Activated CD8-positive, alpha-beta memory T cell treated with anti-CD3 and anti-CD28 coated beads, Interleukin-2, amount 10 ng/mL, durations not matched to agents 7 days and 5 days (primary cell): Measurements from ENCODE around the gene KIF13A. TPM values are rescaled to one million over a fixed set of nuclear protein-coding genes. Genes with fewer than 3 reads are reported as not detected.
"Not testable (repeated sequence)": the region's sequence is repeated elsewhere in the genome, so short reads cannot be mapped to it uniquely, and the experiment has no call there.

Source experiments
- ATAC-seq: fragments of 150-1000 bp; cut with Tn5 transposase; one replicate; pipeline ENCODE4 v1.10.0; 2021; ENCODE audit warnings: moderate library complexity
- CTCF ChIA-PET: fragments of 350-600 bp; sonication (Branson Sonifier 250); formaldehyde crosslinking; loops from one replicate; lab custom pipeline; 2021; ENCODE audit warnings: antibody characterized with exemption; lab: Charles Lee
- DNase-seq: peaks from one replicate; pipeline ENCODE4 v3.0.0-alpha.2; 2020
- H3K27ac Mint-ChIP-seq: one replicate; pipeline ENCODE4 v1.8.0; 2021; ENCODE audit warnings: mild to moderate bottlenecking, mixed read lengths
- H3K27me3 Mint-ChIP-seq: one replicate; pipeline ENCODE4 v1.8.0; 2021; ENCODE audit warnings: mixed read lengths
- H3K36me3 Mint-ChIP-seq: one replicate; pipeline ENCODE4 v1.8.0; 2021; ENCODE audit warnings: mild to moderate bottlenecking, mixed read lengths
- H3K4me1 Mint-ChIP-seq: one replicate; pipeline ENCODE4 v1.8.0; 2021; ENCODE audit warnings: mixed read lengths
- H3K4me3 Mint-ChIP-seq: one replicate; pipeline ENCODE4 v1.8.0; 2021; ENCODE audit warnings: mild to moderate bottlenecking, moderate library complexity, mixed read lengths
- H3K9me3 Mint-ChIP-seq: one replicate; pipeline ENCODE4 v1.8.0; 2022; ENCODE audit warnings: low read depth, mixed read lengths
- total RNA-seq, 2 experiments: library from RNA; stranded (reverse); gene quantifications; one replicate each; pipeline ENCODE4 v1.2.3, GENCODE V29; 2021

KIF13A gene
- total RNA-seq, 2 experiments from 2014 or later: 0.05 TPM; not detected in 1

- Mint-ChIP-seq H3K4me3 (no peak overlapping the region), H3K36me3 (no peaks in the 10 kb centered on the region), H3K9me3 (no peaks in the 10 kb centered on the region), H3K4me1 (no peaks in the 10 kb centered on the region), H3K27ac (no peak overlapping the region), H3K27me3 (peaks cover 14% of the 10 kb centered on the region)
- ATAC-seq (no peak), DNase-seq (no peak)
- CTCF ChIA-PET: no interaction called here
Measured at GRCh38 chr6:17950095-17950494, 37.3 kb downstream of the KIF13A start.

- no peak overlapping the region for H3K4me3 Mint-ChIP-seq
- H3K9me3 Mint-ChIP-seq: no peaks in the 10 kb centered on the region
- H3K4me1 Mint-ChIP-seq: no peaks in the 10 kb centered on the region
- no peak overlapping the region for H3K27ac Mint-ChIP-seq
- DNase-seq: no peak
- no peaks in the 10 kb centered on the region for H3K36me3 Mint-ChIP-seq
- H3K27me3 Mint-ChIP-seq: peaks cover 18% of the 10 kb centered on the region
- ATAC-seq: no peak
- CTCF ChIA-PET: no interaction called here
Measured at GRCh38 chr6:17949168-17949567, 38.3 kb downstream of the KIF13A start.

- Mint-ChIP-seq H3K4me3 (no peak overlapping the region), H3K36me3 (no peaks in the 10 kb centered on the region), H3K27me3 (peaks cover 20% of the 10 kb centered on the region), H3K27ac (no peak overlapping the region), H3K4me1 (no peaks in the 10 kb centered on the region), H3K9me3 (no peaks in the 10 kb centered on the region)
- DNase-seq (no peak), ATAC-seq (no peak)
- CTCF ChIA-PET: no interaction called here
Measured at GRCh38 chr6:17948725-17949124, 38.7 kb downstream of the KIF13A start.

GRCh38 chr6:17947574-17947973 lies 39.9 kb downstream of the KIF13A start:
- H3K36me3 Mint-ChIP-seq, DNase-seq, H3K4me1 Mint-ChIP-seq, H3K9me3 Mint-ChIP-seq, H3K4me3 Mint-ChIP-seq, H3K27ac Mint-ChIP-seq, ATAC-seq, CTCF ChIA-PET: not testable (repeated sequence)
- peaks cover 20% of the 10 kb centered on the region for H3K27me3 Mint-ChIP-seq

GRCh38 chr6:17945575-17945974 lies 41.9 kb downstream of the KIF13A start:
- H3K4me1 Mint-ChIP-seq: no peaks in the 10 kb centered on the region
- H3K36me3 Mint-ChIP-seq: no peaks in the 10 kb centered on the region
- CTCF ChIA-PET: no interaction called here
- no peaks in the 10 kb centered on the region for H3K9me3 Mint-ChIP-seq
- ATAC-seq: no peak
- no peak overlapping the region for H3K27ac Mint-ChIP-seq
- no peak for DNase-seq
- H3K27me3 Mint-ChIP-seq: peaks cover 22% of the 10 kb centered on the region
- no peak overlapping the region for H3K4me3 Mint-ChIP-seq

GRCh38 chr6:17945111-17945510 lies 42.3 kb downstream of the KIF13A start:
- H3K27ac Mint-ChIP-seq: no peak overlapping the region
- no peaks in the 10 kb centered on the region for H3K4me1 Mint-ChIP-seq
- no peak for DNase-seq
- CTCF ChIA-PET: no interaction called here
- H3K36me3 Mint-ChIP-seq: no peaks in the 10 kb centered on the region
- H3K27me3 Mint-ChIP-seq: peaks cover 21% of the 10 kb centered on the region
- ATAC-seq: no peak
- H3K4me3 Mint-ChIP-seq: no peak overlapping the region
- no peaks in the 10 kb centered on the region for H3K9me3 Mint-ChIP-seq

GRCh38 chr6:17941318-17941717 lies 46.1 kb downstream of the KIF13A start:
- H3K4me3 Mint-ChIP-seq: no peak overlapping the region
- H3K9me3 Mint-ChIP-seq: no peaks in the 10 kb centered on the region
- H3K4me1 Mint-ChIP-seq: no peaks in the 10 kb centered on the region
- H3K36me3 Mint-ChIP-seq: no peaks in the 10 kb centered on the region
- H3K27me3 Mint-ChIP-seq: peaks cover 20% of the 10 kb centered on the region
- CTCF ChIA-PET: no interaction called here
- H3K27ac Mint-ChIP-seq: no peak overlapping the region
- ATAC-seq: no peak
- no peak for DNase-seq

- Mint-ChIP-seq H3K9me3 (no peaks in the 10 kb centered on the region), H3K36me3 (no peaks in the 10 kb centered on the region), H3K4me3 (no peak overlapping the region), H3K4me1 (no peaks in the 10 kb centered on the region), H3K27me3 (peaks cover 26% of the 10 kb centered on the region), H3K27ac (no peak overlapping the region)
- DNase-seq (no peak), ATAC-seq (no peak)
- CTCF ChIA-PET: no interaction called here
Measured at GRCh38 chr6:17940151-17940792, 47.2 kb downstream of the KIF13A start.

- CTCF ChIA-PET: no interaction called here
- H3K4me3 Mint-ChIP-seq: no peak overlapping the region
- H3K36me3 Mint-ChIP-seq: no peaks in the 10 kb centered on the region
- no peaks in the 10 kb centered on the region for H3K9me3 Mint-ChIP-seq
- ATAC-seq (no peak), DNase-seq (no peak)
- no peak overlapping the region for H3K27ac Mint-ChIP-seq
- H3K27me3 Mint-ChIP-seq: peaks cover 23% of the 10 kb centered on the region
- H3K4me1 Mint-ChIP-seq: no peaks in the 10 kb centered on the region
Measured at GRCh38 chr6:17938901-17939300, 48.5 kb downstream of the KIF13A start.

GRCh38 chr6:17935188-17936149 lies 52.0 kb downstream of the KIF13A start:
- CTCF ChIA-PET: interaction anchor here (0.6 kb wide), 1 partner anchor 192 kb away, joined by 3 read pairs; no protein-coding TSS in a partner anchor
- H3K27ac Mint-ChIP-seq: no peak overlapping the region
- no peaks in the 10 kb centered on the region for H3K9me3 Mint-ChIP-seq
- DNase-seq (no peak), ATAC-seq (no peak)
- peaks cover 34% of the 10 kb centered on the region for H3K27me3 Mint-ChIP-seq
- no peaks in the 10 kb centered on the region for H3K4me1 Mint-ChIP-seq
- no peak overlapping the region for H3K4me3 Mint-ChIP-seq
- no peaks in the 10 kb centered on the region for H3K36me3 Mint-ChIP-seq

GRCh38 chr6:17933716-17934115 lies 53.7 kb downstream of the KIF13A start:
- CTCF ChIA-PET: no interaction called here
- H3K36me3 Mint-ChIP-seq: no peaks in the 10 kb centered on the region
- H3K27me3 Mint-ChIP-seq: peaks cover 36% of the 10 kb centered on the region
- no peak overlapping the region for H3K27ac Mint-ChIP-seq
- H3K9me3 Mint-ChIP-seq: no peaks in the 10 kb centered on the region
- H3K4me3 Mint-ChIP-seq: no peak overlapping the region
- ATAC-seq: no peak
- H3K4me1 Mint-ChIP-seq: no peaks in the 10 kb centered on the region
- no peak for DNase-seq

GRCh38 chr6:17932330-17932852 lies 55.0 kb downstream of the KIF13A start:
- ATAC-seq: no peak
- DNase-seq: no peak
- Mint-ChIP-seq H3K36me3 (no peaks in the 10 kb centered on the region), H3K9me3 (no peaks in the 10 kb centered on the region), H3K27ac (no peak overlapping the region), H3K27me3 (peaks cover 37% of the 10 kb centered on the region), H3K4me3 (no peak overlapping the region), H3K4me1 (no peaks in the 10 kb centered on the region)
- CTCF ChIA-PET: no interaction called here

GRCh38 chr6:17931227-17931626 lies 56.2 kb downstream of the KIF13A start:
- Mint-ChIP-seq H3K36me3 (no peaks in the 10 kb centered on the region), H3K4me3 (no peak overlapping the region), H3K4me1 (no peaks in the 10 kb centered on the region), H3K27me3 (peaks cover 36% of the 10 kb centered on the region), H3K9me3 (no peaks in the 10 kb centered on the region), H3K27ac (no peak overlapping the region)
- CTCF ChIA-PET: no interaction called here
- DNase-seq (no peak), ATAC-seq (no peak)
